SK-N-SH (cell line): Measurements from ENCODE around the gene SPATA33. TPM values are rescaled to one million over a fixed set of nuclear protein-coding genes. Genes with fewer than 3 reads are reported as not detected.

Experiments
- CTCF ChIA-PET: fragments of 300-600, 350-600 bp; formaldehyde crosslinking; extraction: SDS; loops from one replicate; lab custom pipeline; 2021; lab: Yijun Ruan, JAX
- POLR2A ChIA-PET: fragments of 350-600 bp; sonication (Branson Sonifier 250); formaldehyde crosslinking; extraction: SDS; loops from one replicate; lab custom pipeline; 2020; ENCODE audit warnings: antibody characterized with exemption, inconsistent platforms; lab: Yijun Ruan, JAX
- DNase-seq: peaks from one replicate; pipeline ENCODE4 v3.0.0; 2012
- H2AFZ ChIP-seq: fragments of 200-600 bp; sonication (generic); 2 replicates; pipeline ENCODE4 v1.8.1; 2016; ENCODE audit warnings: antibody characterized with exemption, mild to moderate bottlenecking, low read depth
- H3F3A ChIP-seq: fragments of 200-600 bp; sonication (generic); replicated peaks from 2 replicates; pipeline ENCODE3; 2016; ENCODE audit warnings: antibody characterized with exemption, mild to moderate bottlenecking; ENCODE audit not compliant: insufficient read depth
- H3K27ac ChIP-seq, 2 experiments: fragments of 200-500 bp in 1 of 2; fragments of 200-600 bp in 1 of 2; sonication (Bioruptor generic) in 1 of 2; sonication (generic), shearing (Covaris generic) in 1 of 2; 2 replicates each; pipeline versions ENCODE4 v1.5.1 to v1.6.1; 2014 to 2016; ENCODE audit warnings: low read depth in 2 of 2, inconsistent platforms in 1 of 2, low read length in 1 of 2, mild to moderate bottlenecking in 1 of 2, mixed read lengths in 1 of 2
- H3K27me3 ChIP-seq: fragments of 200-600 bp; sonication (generic), shearing (Covaris generic); 2 replicates; pipeline ENCODE4 v1.6.1; 2016; ENCODE audit warnings: mixed run types; ENCODE audit not compliant: insufficient read depth
- H3K36me3 ChIP-seq, 2 experiments: fragments of 200-500 bp in 1 of 2; fragments of 200-600 bp in 1 of 2; sonication (Bioruptor generic) in 1 of 2; sonication (generic) in 1 of 2; replicated peaks in 1 of 2; 2 replicates each; pipeline versions ENCODE3 to v1.5.1; 2014 to 2016; ENCODE audit warnings: low read length in 1 of 2, mild to moderate bottlenecking in 1 of 2; ENCODE audit not compliant: insufficient read depth in 2 of 2, control insufficient read depth in 1 of 2
- H3K4me1 ChIP-seq, 2 experiments: fragments of 200-500 bp in 1 of 2; fragments of 200-600 bp in 1 of 2; sonication (Bioruptor generic) in 1 of 2; sonication (generic), shearing (Covaris generic) in 1 of 2; 2 replicates each; pipeline versions ENCODE4 v1.5.1 to v1.6.1; 2014 to 2016; ENCODE audit warnings: low read depth in 1 of 2, low read length in 1 of 2, mixed run types in 1 of 2; ENCODE audit not compliant: insufficient read depth in 2 of 2, control insufficient read depth in 1 of 2
- H3K4me2 ChIP-seq: fragments of 200-600 bp; sonication (generic), shearing (Covaris generic); 2 replicates; pipeline ENCODE4 v1.6.1; 2017; ENCODE audit warnings: mixed run types
- H3K4me3 ChIP-seq, 2 experiments: fragments of 200-500 bp in 1 of 2; fragments of 200-600 bp in 1 of 2; sonication (Bioruptor generic) in 1 of 2; sonication (generic), shearing (Covaris generic) in 1 of 2; 2 replicates each; pipeline versions ENCODE4 v1.5.1 to v1.8.1; 2014 to 2016; ENCODE audit warnings: low read depth in 2 of 2, inconsistent platforms in 1 of 2, low read length in 1 of 2, mild to moderate bottlenecking in 1 of 2, mixed read lengths in 1 of 2, moderate library complexity in 1 of 2
- H3K79me2 ChIP-seq: fragments of 200-600 bp; sonication (generic); 2 replicates; pipeline ENCODE4 v1.8.1; 2017; ENCODE audit warnings: mild to moderate bottlenecking; ENCODE audit not compliant: insufficient read depth
- H3K9ac ChIP-seq: fragments of 200-600 bp; sonication (generic); 2 replicates; pipeline ENCODE4 v1.6.1; 2017; ENCODE audit warnings: mixed run types
- H3K9me2 ChIP-seq: fragments of 200-600 bp; sonication (generic); 2 replicates; pipeline ENCODE4 v1.6.1; 2017; ENCODE audit warnings: mixed run types
- H3K9me3 ChIP-seq: fragments of 200-600 bp; sonication (generic); 2 replicates; pipeline ENCODE4 v1.6.1; 2017; ENCODE audit warnings: mixed run types, mild to moderate bottlenecking, moderate library complexity
- H4K20me1 ChIP-seq: fragments of 200-600 bp; sonication (generic); 2 replicates; pipeline ENCODE4 v1.6.1; 2017; ENCODE audit warnings: mild to moderate bottlenecking, mixed run types; ENCODE audit not compliant: insufficient read depth
- CHD2 ChIP-seq: fragments of 150-350 bp; IDR thresholded peaks from 2 replicates; pipeline ENCODE4 v1.6.1; 2018; ENCODE audit warnings: low read length; ENCODE audit not compliant: partially characterized antibody
- CTCF ChIP-seq: fragments of 200-600 bp; sonication (generic); IDR thresholded peaks from 2 replicates; pipeline ENCODE4 v1.6.1; 2017; ENCODE audit warnings: antibody characterized with exemption, mild to moderate bottlenecking, moderate library complexity
- ELF1 ChIP-seq: IDR thresholded peaks from 2 replicates; pipeline ENCODE4 v1.4.0; 2012
- EP300 ChIP-seq, 2 experiments: IDR thresholded peaks; 2 replicates each; pipeline versions ENCODE4 v1.4.0 to v1.6.1; 2012; ENCODE audit warnings: borderline replicate concordance in 1 of 2, low read depth in 1 of 2, low read length in 1 of 2
- EZH2phosphoT487 ChIP-seq: fragments of 200-600 bp; sonication (generic); IDR thresholded peaks from 2 replicates; pipeline ENCODE4 v1.6.1; 2017; ENCODE audit warnings: low read depth, mixed run types, mild to moderate bottlenecking, antibody characterized with exemption, moderate library complexity, borderline replicate concordance
- FOXM1 ChIP-seq: IDR thresholded peaks from 2 replicates; pipeline ENCODE4 v1.4.0; 2012; ENCODE audit warnings: low read depth, mild to moderate bottlenecking
- MAX ChIP-seq: IDR thresholded peaks from 2 replicates; pipeline ENCODE4 v1.4.0; 2012; ENCODE audit warnings: low read depth
- MEF2A ChIP-seq: IDR thresholded peaks from 2 replicates; pipeline ENCODE4 v1.4.0; 2012; ENCODE audit warnings: low read depth, borderline replicate concordance
- MXI1 ChIP-seq: IDR thresholded peaks from 2 replicates; pipeline ENCODE4 v1.6.1; 2012; ENCODE audit warnings: mild to moderate bottlenecking, low read depth, low read length, improper control_type of control experiment
- NFIC ChIP-seq: IDR thresholded peaks from 2 replicates; pipeline ENCODE4 v1.4.0; 2012; ENCODE audit warnings: borderline replicate concordance
- NRF1 ChIP-seq: IDR thresholded peaks from 2 replicates; pipeline ENCODE4 v1.6.1; 2012; ENCODE audit warnings: low read depth, mild to moderate bottlenecking, low read length
- POLR2AphosphoS5 ChIP-seq: IDR thresholded peaks from 2 replicates; pipeline ENCODE4 v1.6.1; 2012; ENCODE audit warnings: low read depth, low read length
- RFX5 ChIP-seq: IDR thresholded peaks from 2 replicates; pipeline ENCODE4 v1.6.1; 2012; ENCODE audit warnings: mild to moderate bottlenecking, improper control_type of control experiment, low read length
- RXRA ChIP-seq: IDR thresholded peaks from 2 replicates; pipeline ENCODE4 v1.4.0; 2012; ENCODE audit warnings: low read depth, mild to moderate bottlenecking, borderline replicate concordance
- SMC3 ChIP-seq: IDR thresholded peaks from 2 replicates; pipeline ENCODE4 v1.6.1; 2012; ENCODE audit warnings: low read depth, low read length, improper control_type of control experiment
- TCF12 ChIP-seq: IDR thresholded peaks from 2 replicates; pipeline ENCODE4 v1.4.0; 2012
- TEAD4 ChIP-seq: IDR thresholded peaks from 2 replicates; pipeline ENCODE4 v1.4.0; 2012; ENCODE audit warnings: mild to moderate bottlenecking, borderline replicate concordance; ENCODE audit not compliant: insufficient read depth
- USF1 ChIP-seq: IDR thresholded peaks from 2 replicates; pipeline ENCODE4 v1.4.0; 2012; ENCODE audit warnings: low read depth, borderline replicate concordance
- WGBS: methylation state at CpG from one replicate; pipeline ENCODE4 v1.1.6; 2017; ENCODE audit warnings: low lambda C conversion rate; 5-methylcytosine and 5-hydroxymethylcytosine counted together
- polyA plus RNA-seq, 3 experiments: library from polyadenylated mRNA; depleted of rRNA; stranded (reverse); fragments of >200 nt; gene quantifications; 2 replicates each; pipeline ENCODE4 v1.2.3, GENCODE V29; 2012
- TF ChIP-seq, protein P1 (sequence below): IDR thresholded peaks from 2 replicates; pipeline ENCODE4; 2012

Gene SPATA33
- polyA plus RNA-seq, 1 of the 3 experiments (the other 2 are of a cell fraction), result 7.2 TPM

GRCh38 chr16:89706518-89707260 lies 49.1 kb downstream of the SPATA33 start (continued):
- TF ChIP-seq CTCF (no peak), TEAD4 (no peak), MXI1 (no peak)
- TF ChIP-seq, protein P1, sequence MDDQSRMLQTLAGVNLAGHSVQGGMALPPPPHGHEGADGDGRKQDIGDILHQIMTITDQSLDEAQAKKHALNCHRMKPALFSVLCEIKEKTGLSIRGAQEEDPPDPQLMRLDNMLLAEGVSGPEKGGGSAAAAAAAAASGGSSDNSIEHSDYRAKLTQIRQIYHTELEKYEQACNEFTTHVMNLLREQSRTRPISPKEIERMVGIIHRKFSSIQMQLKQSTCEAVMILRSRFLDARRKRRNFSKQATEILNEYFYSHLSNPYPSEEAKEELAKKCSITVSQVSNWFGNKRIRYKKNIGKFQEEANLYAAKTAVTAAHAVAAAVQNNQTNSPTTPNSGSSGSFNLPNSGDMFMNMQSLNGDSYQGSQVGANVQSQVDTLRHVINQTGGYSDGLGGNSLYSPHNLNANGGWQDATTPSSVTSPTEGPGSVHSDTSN, result no peak

DNA sequence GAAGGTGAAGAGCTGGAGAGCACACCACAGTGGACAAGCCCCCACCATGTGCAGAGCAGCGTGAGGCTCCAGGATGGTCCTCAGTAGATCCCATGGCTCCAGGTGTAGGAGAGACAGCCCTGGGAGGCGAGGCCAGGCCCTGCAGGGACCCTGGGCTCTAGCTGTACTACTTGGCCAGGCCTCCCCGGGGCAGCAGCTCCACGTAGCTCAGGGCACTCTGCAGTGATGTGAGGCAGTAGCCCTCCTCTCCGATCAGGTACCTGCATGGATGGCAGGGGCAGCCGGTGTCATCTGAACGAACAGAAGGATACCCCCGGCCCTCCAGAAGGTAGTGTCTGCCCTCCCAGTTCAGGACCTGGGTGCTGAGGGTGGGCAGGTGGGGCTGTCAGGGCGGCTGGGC lies 50.1 kb downstream of the SPATA33 start:
- 59% methylated on average over 3 of the region's 9 CpGs for WGBS
- H2AFZ ChIP-seq, result no peak overlapping the region
- no peaks in the 10 kb centered on the region for H3K9me3 ChIP-seq
- peaks cover 7% of the 10 kb centered on the region for H3F3A ChIP-seq
- H3K4me3 ChIP-seq, result no peak overlapping the region
- no peak overlapping the region for H3K4me2 ChIP-seq
- H3K9ac ChIP-seq, result no peak overlapping the region
- no peaks in the 10 kb centered on the region for H4K20me1 ChIP-seq
- DNase-seq, result no peak
- POLR2A ChIA-PET, result interaction anchor here (0.9 to 1.7 kb wide), 2 partner anchors 8 to 10 kb away, joined by 3 to 5 read pairs; no protein-coding TSS in a partner anchor
- H3K27ac ChIP-seq, result no peak overlapping the region
- H3K79me2 ChIP-seq, result peaks cover 6% of the 10 kb centered on the region; the same call in 1 of the 2 replicates
- H3K9me2 ChIP-seq, result no peaks in the 10 kb centered on the region
- H3K36me3 ChIP-seq, result no peaks in the 10 kb centered on the region
- peaks cover 0 to 3% of the 10 kb centered on the region in 2 experiments; a peak in 1 of 4 replicates for H3K4me1 ChIP-seq
- H3K27me3 ChIP-seq, result no peaks in the 10 kb centered on the region
- CTCF ChIA-PET, result interaction anchor here (1.0 to 1.5 kb wide), 2 partner anchors 153 to 211 kb away, joined by 3 to 6 read pairs; partner anchors contain the start of gene MC1R
- TF ChIP-seq FOXM1, result no peak
- no peak for TF ChIP-seq MXI1
- no peak for TF ChIP-seq RFX5
- no peak for TF ChIP-seq EP300 (IDR thresholded peaks at IDR 0.05; ENCODE audit: borderline replicate concordance in 1 of 2, low read depth in 1 of 2, low read length in 1 of 2)
- TF ChIP-seq NRF1, result no peak
- TF ChIP-seq RXRA, result no peak
- no peak for TF ChIP-seq CHD2
- TF ChIP-seq, protein P1, result no peak
- no peak for TF ChIP-seq MEF2A
- no peak for TF ChIP-seq SMC3
- no peak for TF ChIP-seq USF1
- no peak for TF ChIP-seq EZH2phosphoT487
- TF ChIP-seq NFIC, result no peak
- no peak for TF ChIP-seq POLR2AphosphoS5
- TF ChIP-seq ELF1, result no peak
- no peak for TF ChIP-seq MAX
- no peak for TF ChIP-seq CTCF
- no peak for TF ChIP-seq TCF12
